IMR-90 (cell line): Measurements from ENCODE around the gene KRTAP10-7. TPM values are rescaled to one million over a fixed set of nuclear protein-coding genes. Genes with fewer than 3 reads are reported as not detected.

Experiments
- ATAC-seq: fragments of 200-7000 bp; cut with Tn5 transposase; 2 replicates; pipeline ENCODE4 v1.9.1; 2020; ENCODE audit warnings: low read depth, mild to moderate bottlenecking, moderate library complexity
- BruUV-seq: library from RNA; stranded (reverse); fragments of 400-500 nt; replicated peaks from 2 replicates; lab custom pipeline; 2021; lab: Mats Ljungman, UMichigan
- CTCF ChIA-PET: fragments of 300-600 bp; formaldehyde crosslinking; extraction: SDS; loops from one replicate; lab custom pipeline; 2021; ENCODE audit warnings: antibody characterized with exemption; lab: Yijun Ruan, JAX
- POLR2A ChIA-PET: fragments of 300-600 bp; sonication (Branson Sonifier 250); formaldehyde crosslinking; loops from one replicate; lab custom pipeline; 2022; ENCODE audit warnings: antibody characterized with exemption; ENCODE audit not compliant: unreplicated experiment; lab: Charles Lee
- DNase-seq: peaks from one replicate; pipeline ENCODE4 v3.0.0; 2013
- H2AFZ ChIP-seq: replicated peaks from 2 replicates; pipeline ENCODE3; 2013; ENCODE audit warnings: low read length, mild to moderate bottlenecking; ENCODE audit not compliant: poor library complexity
- H2AK5ac ChIP-seq: 2 replicates; pipeline ENCODE4 v1.6.1; 2013; ENCODE audit warnings: low read depth, low read length, inconsistent platforms
- H2AK9ac ChIP-seq: replicated peaks from 2 replicates; pipeline ENCODE3; 2013; ENCODE audit warnings: mild to moderate bottlenecking, low read depth, low read length, moderate library complexity; ENCODE audit not compliant: poor library complexity
- H2BK120ac ChIP-seq: 2 replicates; pipeline ENCODE4 v1.6.1; 2013; ENCODE audit warnings: low read depth, low read length, inconsistent platforms
- H2BK15ac ChIP-seq: 3 replicates; pipeline ENCODE4 v1.6.1; 2013; ENCODE audit warnings: low read depth, low read length, inconsistent platforms
- H2BK20ac ChIP-seq: 2 replicates; pipeline ENCODE4 v1.6.1; 2013; ENCODE audit warnings: low read depth, mild to moderate bottlenecking, inconsistent platforms, low read length, moderate library complexity
- H2BK5ac ChIP-seq: 2 replicates; pipeline ENCODE4 v1.6.1; 2013; ENCODE audit warnings: mild to moderate bottlenecking, low read depth, low read length, inconsistent platforms; ENCODE audit not compliant: poor library complexity, severe bottlenecking
- H3K14ac ChIP-seq: replicated peaks from 2 replicates; pipeline ENCODE4 v1.6.1; 2013; ENCODE audit warnings: low read depth, low read length, inconsistent platforms
- H3K18ac ChIP-seq: 2 replicates; pipeline ENCODE4 v1.6.1; 2013; ENCODE audit warnings: low read depth, low read length, control low read depth
- H3K23ac ChIP-seq: 2 replicates; pipeline ENCODE4 v1.6.1; 2013; ENCODE audit warnings: low read depth, low read length, inconsistent platforms
- H3K27ac ChIP-seq: 2 replicates; pipeline ENCODE4 v1.5.1; 2013; ENCODE audit warnings: mild to moderate bottlenecking, control low read depth, low read length; ENCODE audit not compliant: insufficient read depth
- H3K27me3 ChIP-seq: 2 replicates; pipeline ENCODE4 v1.6.1; 2013; ENCODE audit warnings: low read length; ENCODE audit not compliant: control insufficient read depth, insufficient read depth
- H3K36me3 ChIP-seq: 2 replicates; pipeline ENCODE4 v1.6.1; 2013; ENCODE audit warnings: low read length, mixed read lengths; ENCODE audit not compliant: control insufficient read depth, insufficient read depth
- H3K4ac ChIP-seq: 2 replicates; pipeline ENCODE4 v1.6.1; 2013; ENCODE audit warnings: low read depth, low read length, inconsistent platforms
- H3K4me1 ChIP-seq: 2 replicates; pipeline ENCODE4 v1.6.1; 2013; ENCODE audit warnings: low read length, mixed read lengths; ENCODE audit not compliant: control insufficient read depth, insufficient read depth
- H3K4me2 ChIP-seq: 2 replicates; pipeline ENCODE4 v1.6.1; 2013; ENCODE audit warnings: low read depth, mild to moderate bottlenecking, control low read depth, low read length, moderate library complexity
- H3K4me3 ChIP-seq: 2 replicates; pipeline ENCODE4 v1.5.1; 2013; ENCODE audit warnings: low read depth, mild to moderate bottlenecking, control low read depth, low read length, moderate library complexity; ENCODE audit not compliant: insufficient read depth
- H3K56ac ChIP-seq: 2 replicates; pipeline ENCODE4 v1.6.1; 2013; ENCODE audit warnings: low read length, inconsistent platforms; ENCODE audit not compliant: insufficient read depth; ENCODE audit errors: extremely low read depth
- H3K79me1 ChIP-seq, 2 experiments: 2 replicates each; pipeline ENCODE4 v1.6.1; 2013; ENCODE audit warnings: low read length in 2 of 2, inconsistent platforms in 1 of 2, low read depth in 1 of 2
- H3K9ac ChIP-seq: 2 replicates; pipeline ENCODE4 v1.6.1; 2013; ENCODE audit warnings: low read depth, low read length, control low read depth
- H3K9me1 ChIP-seq: 2 replicates; pipeline ENCODE4 v1.6.1; 2013; ENCODE audit warnings: low read length, inconsistent platforms; ENCODE audit not compliant: insufficient read depth
- H3K9me3 ChIP-seq: 2 replicates; pipeline ENCODE4 v1.6.1; 2013; ENCODE audit warnings: low read length; ENCODE audit not compliant: control insufficient read depth, insufficient read depth
- H4K20me1 ChIP-seq: 2 replicates; pipeline ENCODE4 v1.6.1; 2013; ENCODE audit warnings: low read length, inconsistent platforms; ENCODE audit not compliant: insufficient read depth
- H4K5ac ChIP-seq: 2 replicates; pipeline ENCODE4 v1.6.1; 2013; ENCODE audit warnings: mild to moderate bottlenecking, low read depth, low read length, control low read depth
- H4K8ac ChIP-seq, 2 experiments: 2 replicates each; pipeline ENCODE4 v1.6.1; 2013; ENCODE audit warnings: low read depth in 2 of 2, low read length in 2 of 2, control low read depth in 1 of 2, inconsistent platforms in 1 of 2
- H4K91ac ChIP-seq: 2 replicates; pipeline ENCODE4 v1.6.1; 2013; ENCODE audit warnings: low read depth, low read length, inconsistent platforms; ENCODE audit not compliant: insufficient read depth
- BHLHE40 ChIP-seq: fragments of 150-350 bp; IDR thresholded peaks from 2 replicates; pipeline ENCODE4 v1.6.1; 2016; ENCODE audit warnings: mild to moderate bottlenecking, low read depth, low read length
- CEBPB ChIP-seq: IDR thresholded peaks from 2 replicates; pipeline ENCODE4 v1.6.1; 2012; ENCODE audit warnings: low read depth, low read length, improper control_type of control experiment
- CHD1 ChIP-seq: IDR thresholded peaks from 2 replicates; pipeline ENCODE4 v1.6.1; 2012; ENCODE audit warnings: low read depth, low read length, improper control_type of control experiment
- CTCF ChIP-seq: conservative IDR thresholded peaks from 2 replicates; pipeline ENCODE4 v1.5.1; 2012; ENCODE audit warnings: mild to moderate bottlenecking, low read depth, low read length, improper control_type of control experiment
- ELK1 ChIP-seq: fragments of 150-350 bp; IDR thresholded peaks from 2 replicates; pipeline ENCODE4 v1.6.1; 2016; ENCODE audit warnings: low read depth, mild to moderate bottlenecking, low read length, moderate library complexity, borderline replicate concordance
- FOS ChIP-seq: fragments of 150-350 bp; IDR thresholded peaks from 2 replicates; pipeline ENCODE4 v1.6.1; 2016; ENCODE audit warnings: low read depth, low read length
- MAFK ChIP-seq: IDR thresholded peaks from 2 replicates; pipeline ENCODE4 v1.6.1; 2012; ENCODE audit warnings: low read depth, low read length, improper control_type of control experiment
- MAZ ChIP-seq: IDR thresholded peaks from 2 replicates; pipeline ENCODE4 v1.6.1; 2012; ENCODE audit warnings: low read depth, mild to moderate bottlenecking, low read length, improper control_type of control experiment, moderate library complexity, borderline replicate concordance
- MXI1 ChIP-seq: IDR thresholded peaks from 2 replicates; pipeline ENCODE4 v1.6.1; 2012; ENCODE audit warnings: low read depth, mild to moderate bottlenecking, low read length, moderate library complexity, borderline replicate concordance
- NFE2L2 ChIP-seq: fragments of 150-350 bp; IDR thresholded peaks from 2 replicates; pipeline ENCODE4 v1.6.1; 2016; ENCODE audit warnings: low read depth, mild to moderate bottlenecking, low read length
- POLR2A ChIP-seq: IDR thresholded peaks from 2 replicates; pipeline ENCODE4 v1.6.1; 2012; ENCODE audit warnings: mild to moderate bottlenecking, low read depth, low read length
- RAD21 ChIP-seq: IDR thresholded peaks from 2 replicates; pipeline ENCODE4 v1.6.1; 2012; ENCODE audit warnings: low read length, improper control_type of control experiment
- RCOR1 ChIP-seq: IDR thresholded peaks from 2 replicates; pipeline ENCODE4 v1.6.1; 2012; ENCODE audit warnings: mild to moderate bottlenecking, low read length, improper control_type of control experiment; ENCODE audit not compliant: insufficient replicate concordance
- RFX5 ChIP-seq: IDR thresholded peaks from 2 replicates; pipeline ENCODE4 v1.8.0; 2012; ENCODE audit warnings: low read depth, mild to moderate bottlenecking, low read length, moderate library complexity
- SMC3 ChIP-seq: fragments of 150-350 bp; IDR thresholded peaks from 2 replicates; pipeline ENCODE4 v1.6.1; 2016; ENCODE audit warnings: low read depth, mild to moderate bottlenecking, antibody characterized with exemption, low read length, moderate library complexity
- USF2 ChIP-seq: fragments of 150-350 bp; IDR thresholded peaks from 2 replicates; pipeline ENCODE4 v1.6.1; 2017; ENCODE audit warnings: mild to moderate bottlenecking, antibody characterized with exemption, low read length, low read depth
- WGBS, 2 experiments: methylation state at CpG; one replicate each; pipeline versions ENCODE4 v1.1.5 to v1.1.7; 2013; ENCODE audit warnings: missing lambda C conversion rate in 2 of 2; ENCODE audit not compliant: insufficient read length in 1 of 2; ENCODE audit errors: extremely low coverage in 2 of 2; 5-methylcytosine and 5-hydroxymethylcytosine counted together
- dilution Hi-C: fragments of 300-500 bp; cut with HindIII; formaldehyde crosslinking; loops from one replicate; pipeline ENCODE4 v1.14.3; 2018; ENCODE audit warnings: low sequenced_read_pairs; ENCODE audit not compliant: unreplicated experiment
- in situ Hi-C: fragments of 300-500 bp; cut with MboI; formaldehyde crosslinking; loops from 3 replicates; pipeline ENCODE4 v1.14.3; 2019; ENCODE audit warnings: low sequenced_read_pairs, inconsistent platforms, mixed read lengths
- intact Hi-C: fragments of 100-400 bp; cut with micrococcal nuclease; formaldehyde crosslinking; loops from 2 replicates; pipeline ENCODE4 v1.10.0; 2022
- polyA plus RNA-seq, 3 experiments: library from polyadenylated mRNA; depleted of rRNA; stranded (reverse); fragments of >200 nt; gene quantifications; 2 replicates each; pipeline ENCODE4 v1.2.3, GENCODE V29; 2012; ENCODE audit warnings: low replicate concordance in 1 of 3
- total RNA-seq: library from RNA; depleted of rRNA; stranded (reverse); fragments of >200 nt; gene quantifications from 2 replicates; pipeline ENCODE4 v1.2.3, GENCODE V29; 2012

Gene KRTAP10-7
- total and polyA plus RNA-seq, 2 of the 4 experiments (the other 2 are of a cell fraction): not detected

- Histone ChIP-seq H3K9me1 (no peaks in the 10 kb centered on the region), H2BK120ac (no peak overlapping the region), H3K4me3 (no peak overlapping the region), H3K4ac (no peak overlapping the region), H3K9ac (no peak overlapping the region), H2AFZ (no peak overlapping the region), H4K5ac (no peak overlapping the region), H2AK9ac (no peak overlapping the region), H2BK20ac (no peak overlapping the region), H3K56ac (no peak overlapping the region), H2BK15ac (no peak overlapping the region), H3K14ac (no peak overlapping the region), H4K20me1 (no peaks in the 10 kb centered on the region), H3K9me3 (peaks cover 10% of the 10 kb centered on the region), H3K27me3 (no peaks in the 10 kb centered on the region; the same call in 1 of the 2 replicates), H3K79me1 (no peaks in the 10 kb centered on the region), H3K4me1 (no peaks in the 10 kb centered on the region), H3K23ac (no peak overlapping the region), H2AK5ac (no peak overlapping the region), H3K36me3 (no peaks in the 10 kb centered on the region), H4K8ac (no peak overlapping the region), H3K18ac (no peak overlapping the region), H3K27ac (no peak overlapping the region), H4K91ac (no peak overlapping the region), H3K4me2 (no peak overlapping the region), H2BK5ac (no peak overlapping the region)
- intact Hi-C loops (no loop called here), in situ Hi-C loops (no loop called here), dilution Hi-C loops (no loop called here)
- no peak for DNase-seq
- WGBS, 2 experiments: 61% methylated on average over 6 of the region's 12 CpGs; no CpG with 5 or more reads in 1 of the 2 experiments
- ChIA-PET POLR2A (no interaction called here), CTCF (no interaction called here)
- no TSS peak for BruUV-seq
- ATAC-seq: no peak
- TF ChIP-seq SMC3: no peak
- no peak for TF ChIP-seq MAFK
- no peak for TF ChIP-seq RAD21
- TF ChIP-seq FOS: no peak
- no peak for TF ChIP-seq MXI1
- no peak for TF ChIP-seq RFX5
- no peak for TF ChIP-seq POLR2A
- no peak for TF ChIP-seq USF2
- TF ChIP-seq CTCF: no peak
- TF ChIP-seq ELK1: no peak
- TF ChIP-seq BHLHE40: no peak
- no peak for TF ChIP-seq RCOR1
- no peak for TF ChIP-seq CHD1
- no peak for TF ChIP-seq NFE2L2
- TF ChIP-seq MAZ: no peak
- TF ChIP-seq CEBPB: no peak
Measured at GRCh38 chr21:44639331-44639655, 38.9 kb downstream of the KRTAP10-7 start.
